GM23338 (cell line): ENCODE measurements around the gene GADD45GIP1.

Experiments
- CREB1 ChIP-seq: fragments of 250-450 bp; sonication (Bioruptor Pico); IDR thresholded peaks from 2 replicates; pipeline ENCODE4 v1.5.0; 2020; ENCODE audit warnings: low read depth, mild to moderate bottlenecking, moderate library complexity
- CTCF ChIP-seq, 2 experiments: fragments of 200-600 bp in 1 of 2; sonication (generic) in 1 of 2; conservative IDR thresholded peaks; 2 replicates each; pipeline versions ENCODE4 v1.5.1 to v1.6.1; 2016 to 2017; ENCODE audit warnings: antibody characterized with exemption in 2 of 2, low read depth in 2 of 2, mild to moderate bottlenecking in 2 of 2, moderate library complexity in 1 of 2
- EZH2 ChIP-seq: fragments of 200-600 bp; sonication (generic); IDR thresholded peaks from one replicate; pipeline ENCODE4 v1.8.0; 2017; ENCODE audit warnings: antibody characterized with exemption, mild to moderate bottlenecking, low read depth; ENCODE audit not compliant: unreplicated experiment
- POLR2AphosphoS5 ChIP-seq: IDR thresholded peaks from 2 replicates; pipeline ENCODE4 v1.6.1; 2016; ENCODE audit warnings: antibody characterized with exemption, low read depth
- TF ChIP-seq, protein P1 (sequence below): IDR thresholded peaks from one replicate; pipeline ENCODE4 v1.6.1; 2018; ENCODE audit warnings: antibody characterized with exemption; ENCODE audit not compliant: unreplicated experiment

- no peak for TF ChIP-seq EZH2
- TF ChIP-seq CTCF (conservative IDR thresholded peaks at IDR 0.05; ENCODE audit: low read depth in 2 of 2), result no peak
- TF ChIP-seq CREB1 (CRISPR knock-in tag), result no peak
- TF ChIP-seq, protein P1, sequence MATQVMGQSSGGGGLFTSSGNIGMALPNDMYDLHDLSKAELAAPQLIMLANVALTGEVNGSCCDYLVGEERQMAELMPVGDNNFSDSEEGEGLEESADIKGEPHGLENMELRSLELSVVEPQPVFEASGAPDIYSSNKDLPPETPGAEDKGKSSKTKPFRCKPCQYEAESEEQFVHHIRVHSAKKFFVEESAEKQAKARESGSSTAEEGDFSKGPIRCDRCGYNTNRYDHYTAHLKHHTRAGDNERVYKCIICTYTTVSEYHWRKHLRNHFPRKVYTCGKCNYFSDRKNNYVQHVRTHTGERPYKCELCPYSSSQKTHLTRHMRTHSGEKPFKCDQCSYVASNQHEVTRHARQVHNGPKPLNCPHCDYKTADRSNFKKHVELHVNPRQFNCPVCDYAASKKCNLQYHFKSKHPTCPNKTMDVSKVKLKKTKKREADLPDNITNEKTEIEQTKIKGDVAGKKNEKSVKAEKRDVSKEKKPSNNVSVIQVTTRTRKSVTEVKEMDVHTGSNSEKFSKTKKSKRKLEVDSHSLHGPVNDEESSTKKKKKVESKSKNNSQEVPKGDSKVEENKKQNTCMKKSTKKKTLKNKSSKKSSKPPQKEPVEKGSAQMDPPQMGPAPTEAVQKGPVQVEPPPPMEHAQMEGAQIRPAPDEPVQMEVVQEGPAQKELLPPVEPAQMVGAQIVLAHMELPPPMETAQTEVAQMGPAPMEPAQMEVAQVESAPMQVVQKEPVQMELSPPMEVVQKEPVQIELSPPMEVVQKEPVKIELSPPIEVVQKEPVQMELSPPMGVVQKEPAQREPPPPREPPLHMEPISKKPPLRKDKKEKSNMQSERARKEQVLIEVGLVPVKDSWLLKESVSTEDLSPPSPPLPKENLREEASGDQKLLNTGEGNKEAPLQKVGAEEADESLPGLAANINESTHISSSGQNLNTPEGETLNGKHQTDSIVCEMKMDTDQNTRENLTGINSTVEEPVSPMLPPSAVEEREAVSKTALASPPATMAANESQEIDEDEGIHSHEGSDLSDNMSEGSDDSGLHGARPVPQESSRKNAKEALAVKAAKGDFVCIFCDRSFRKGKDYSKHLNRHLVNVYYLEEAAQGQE, result no peak
- TF ChIP-seq POLR2AphosphoS5, result no peak; the same call in 1 of the 2 replicates
Observed at GRCh38 chr19:12954612-12954962, 2.4 kb downstream of the GADD45GIP1 start.
